Tibial artery (tissue), 4 donors: ENCODE data around the gene EHBP1.

ENCODE experiments used
- DNase-seq, 2 donors: peaks; one replicate each; pipeline ENCODE4 v3.0.0-alpha.2; 2019
- H3K27ac ChIP-seq, 2 donors: fragments of 200-600 bp; sonication (generic) in 1 of 2; 1 replicate in 1 of 2; 2 replicates in 1 of 2; pipeline ENCODE4 v1.5.1; 2018 to 2019; ENCODE audit warnings: mild to moderate bottlenecking in 1 of 2
- H3K27me3 ChIP-seq, 2 donors: fragments of 200-600 bp; sonication (generic) in 1 of 2; one replicate each; pipeline versions ENCODE4 v1.5.1 to v1.6.0; 2016 to 2019
- H3K36me3 ChIP-seq, 3 donors: fragments of 200-600 bp; sonication (generic) in 2 of 3; one replicate each; pipeline ENCODE4 v1.5.1; 2016 to 2019; ENCODE audit warnings: mild to moderate bottlenecking in 2 of 3
- H3K4me1 ChIP-seq, 4 donors: fragments of 200-600 bp; sonication (generic) in 2 of 4; 1 replicate in 3 of 4; 2 replicates in 1 of 4; pipeline ENCODE4 v1.5.1; 2016 to 2019
- H3K4me3 ChIP-seq, 2 donors: fragments of 200-600 bp; sonication (generic) in 1 of 2; 1 replicate in 1 of 2; 2 replicates in 1 of 2; pipeline ENCODE4 v1.5.1; 2018 to 2019; ENCODE audit warnings: mild to moderate bottlenecking in 2 of 2
- H3K9me3 ChIP-seq, 3 donors: fragments of 200-600 bp; sonication (generic) in 1 of 3; one replicate each; pipeline ENCODE4 v1.5.1; 2016 to 2019
- CTCF ChIP-seq, 2 experiments: fragments of 200-600 bp in 1 of 2; fragments of 450-650 bp in 1 of 2; IDR thresholded peaks; one replicate each; pipeline ENCODE4 v1.5.1; 2017 to 2019; ENCODE audit warnings: antibody characterized with exemption in 2 of 2, mild to moderate bottlenecking in 1 of 2, moderate library complexity in 1 of 2
- intact Hi-C: fragments of 100-400 bp; cut with DNase I; formaldehyde crosslinking; loops from one replicate; pipeline ENCODE4 v1.15.0; 2023; ENCODE audit warnings: low total_unique reads

The EHBP1 gene

GRCh38 chr2:63027220-63027619 lies 321.7 kb downstream of the EHBP1 start:
- no peak for DNase-seq
- Histone ChIP-seq H3K4me1 (no peaks in the 10 kb centered on the region), H3K9me3 (no peaks in the 10 kb centered on the region), H3K4me3 (no peak overlapping the region), H3K27ac (no peak overlapping the region), H3K36me3 (peaks cover 0 to 17% (median 16%) of the 10 kb centered on the region in 3 donors), H3K27me3 (no peaks in the 10 kb centered on the region)
- TF ChIP-seq CTCF (IDR thresholded peaks at IDR 0.05): no peak
- intact Hi-C loops: no loop called here

- no peak overlapping the region for H3K27ac ChIP-seq
- H3K36me3 ChIP-seq: peaks cover 0 to 17% (median 14%) of the 10 kb centered on the region in 3 donors
- H3K4me1 ChIP-seq: no peaks in the 10 kb centered on the region
- no peak for DNase-seq
- no peaks in the 10 kb centered on the region for H3K9me3 ChIP-seq
- intact Hi-C loops: no loop called here
- TF ChIP-seq CTCF (IDR thresholded peaks at IDR 0.05): no peak
- H3K4me3 ChIP-seq: no peak overlapping the region
- H3K27me3 ChIP-seq: no peaks in the 10 kb centered on the region
These were observed 323.5 kb downstream of the EHBP1 start for GRCh38 chr2:63029058-63029457.

GRCh38 chr2:63034526-63034925 lies 329.0 kb downstream of the EHBP1 start:
- no peaks in the 10 kb centered on the region for H3K36me3 ChIP-seq
- intact Hi-C loops: no loop called here
- H3K4me3 ChIP-seq: no peak overlapping the region
- TF ChIP-seq CTCF (IDR thresholded peaks at IDR 0.05): no peak
- no peaks in the 10 kb centered on the region for H3K27me3 ChIP-seq
- H3K27ac ChIP-seq: no peak overlapping the region
- no peaks in the 10 kb centered on the region for H3K9me3 ChIP-seq
- H3K4me1 ChIP-seq: no peaks in the 10 kb centered on the region
- no peak for DNase-seq

- Histone ChIP-seq H3K4me3 (no peak overlapping the region), H3K36me3 (no peaks in the 10 kb centered on the region), H3K27me3 (no peaks in the 10 kb centered on the region), H3K27ac (no peak overlapping the region), H3K9me3 (no peaks in the 10 kb centered on the region), H3K4me1 (no peaks in the 10 kb centered on the region)
- intact Hi-C loops: no loop called here
- no peak for TF ChIP-seq CTCF (IDR thresholded peaks at IDR 0.05)
- no peak for DNase-seq
These were observed 329.7 kb downstream of the EHBP1 start for GRCh38 chr2:63035169-63035568.

GRCh38 chr2:63035660-63036059 lies 330.1 kb downstream of the EHBP1 start:
- intact Hi-C loops: no loop called here
- no peak for TF ChIP-seq CTCF (IDR thresholded peaks at IDR 0.05)
- Histone ChIP-seq H3K27me3 (no peaks in the 10 kb centered on the region), H3K4me3 (no peak overlapping the region), H3K9me3 (no peaks in the 10 kb centered on the region), H3K27ac (no peak overlapping the region), H3K4me1 (no peaks in the 10 kb centered on the region), H3K36me3 (no peaks in the 10 kb centered on the region)
- DNase-seq: no peak

- no peak for DNase-seq
- Histone ChIP-seq H3K27ac (no peak overlapping the region), H3K27me3 (peaks cover 0 to under 1% of the 10 kb centered on the region in 2 donors), H3K4me1 (no peaks in the 10 kb centered on the region), H3K36me3 (no peaks in the 10 kb centered on the region), H3K4me3 (no peak overlapping the region), H3K9me3 (no peaks in the 10 kb centered on the region)
- TF ChIP-seq CTCF (IDR thresholded peaks at IDR 0.05): no peak
- intact Hi-C loops: no loop called here
These were observed 332.5 kb downstream of the EHBP1 start for GRCh38 chr2:63038034-63038433.
